HG02943 (cell line): Measurements from ENCODE around the gene KIF26A.

ENCODE experiments used
- ATAC-seq: cut with Tn5 transposase; IDR thresholded peaks from one replicate; pipeline ENCODE4 v1.9.1; 2021; ENCODE audit warnings: mild to moderate bottlenecking, low read depth, moderate library complexity; ENCODE audit not compliant: unreplicated experiment

KIF26A gene

GRCh38 chr14:104101086-104101621, 37.2 kb upstream of the KIF26A start:
- no peak for ATAC-seq

GRCh38 chr14:104101651-104102281, 36.6 kb upstream of the KIF26A start:
- ATAC-seq, result no peak

- no peak for ATAC-seq
Observed at GRCh38 chr14:104102282-104102914, 36.0 kb upstream of the KIF26A start.

GRCh38 chr14:104103061-104103445, 35.3 kb upstream of the KIF26A start:
- ATAC-seq, result no peak

- no peak for ATAC-seq
Observed at GRCh38 chr14:104103446-104104075, 34.8 kb upstream of the KIF26A start.

- ATAC-seq, result no peak
Observed at GRCh38 chr14:104104076-104104901, 34.1 kb upstream of the KIF26A start.

- ATAC-seq, result no peak
Observed at GRCh38 chr14:104105071-104105821, 33.1 kb upstream of the KIF26A start.

- no peak for ATAC-seq
Observed at GRCh38 chr14:104105822-104106470, 32.4 kb upstream of the KIF26A start.

- ATAC-seq, result no peak
Observed at GRCh38 chr14:104106471-104106991, 31.9 kb upstream of the KIF26A start.

GRCh38 chr14:104107101-104107581, 31.2 kb upstream of the KIF26A start:
- ATAC-seq, result no peak

GRCh38 chr14:104107611-104108569, 30.5 kb upstream of the KIF26A start:
- ATAC-seq, result no peak

- ATAC-seq, result no peak
Observed at GRCh38 chr14:104108570-104109541, 29.5 kb upstream of the KIF26A start.

GRCh38 chr14:104109731-104110361, 28.5 kb upstream of the KIF26A start:
- no peak for ATAC-seq

- ATAC-seq, result no peak
Observed at GRCh38 chr14:104110491-104111209, 27.7 kb upstream of the KIF26A start.

GRCh38 chr14:104111301-104112112, 26.9 kb upstream of the KIF26A start:
- no peak for ATAC-seq
